ENCODE measurements around the gene FBLN5.
A peak's percentile ranks its signal among the peaks of the same experiment; 100 is the strongest.

FBLN5 gene

DNA sequence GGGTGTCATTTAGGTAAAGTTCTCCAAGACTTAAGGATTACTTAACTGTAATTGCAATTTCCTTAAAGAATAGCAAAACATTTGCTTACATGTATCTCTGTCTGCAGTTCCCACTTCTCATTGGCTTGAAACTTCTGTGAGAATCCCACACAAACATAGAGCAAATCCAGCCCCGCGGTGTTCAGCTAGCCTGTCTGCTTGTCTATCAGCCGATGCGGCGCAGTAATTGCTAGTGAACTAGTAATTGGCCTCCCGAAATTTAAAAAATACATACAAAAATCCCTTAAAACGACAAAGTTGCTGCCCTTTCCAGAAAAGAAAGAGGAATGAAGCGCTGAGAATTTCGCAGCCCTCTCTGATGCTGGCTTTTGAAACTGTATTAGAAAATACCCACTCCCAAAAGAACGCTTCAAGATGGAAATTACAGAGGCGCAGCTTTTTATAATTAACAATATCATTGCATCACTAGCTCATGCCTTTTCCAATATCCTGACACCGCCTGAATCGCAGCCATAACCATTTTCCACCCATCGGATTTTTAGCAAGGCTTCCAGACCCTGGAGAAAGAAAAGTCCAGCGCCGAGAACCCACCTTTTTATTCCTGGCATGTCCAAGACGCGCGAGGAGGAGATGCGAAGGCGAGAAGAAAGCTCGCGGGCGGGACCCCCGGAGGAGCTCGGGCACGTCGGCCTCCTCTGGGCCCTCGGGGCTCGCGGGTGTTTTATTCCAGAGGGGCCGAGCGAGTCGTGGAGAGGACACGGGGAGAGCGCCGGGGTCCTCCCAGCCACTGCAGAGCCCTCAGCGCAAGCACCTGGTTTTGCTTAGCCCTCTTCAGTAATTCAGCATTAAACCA is 646 bp downstream of the FBLN5 start:
- TF ChIP-seq, protein P1, sequence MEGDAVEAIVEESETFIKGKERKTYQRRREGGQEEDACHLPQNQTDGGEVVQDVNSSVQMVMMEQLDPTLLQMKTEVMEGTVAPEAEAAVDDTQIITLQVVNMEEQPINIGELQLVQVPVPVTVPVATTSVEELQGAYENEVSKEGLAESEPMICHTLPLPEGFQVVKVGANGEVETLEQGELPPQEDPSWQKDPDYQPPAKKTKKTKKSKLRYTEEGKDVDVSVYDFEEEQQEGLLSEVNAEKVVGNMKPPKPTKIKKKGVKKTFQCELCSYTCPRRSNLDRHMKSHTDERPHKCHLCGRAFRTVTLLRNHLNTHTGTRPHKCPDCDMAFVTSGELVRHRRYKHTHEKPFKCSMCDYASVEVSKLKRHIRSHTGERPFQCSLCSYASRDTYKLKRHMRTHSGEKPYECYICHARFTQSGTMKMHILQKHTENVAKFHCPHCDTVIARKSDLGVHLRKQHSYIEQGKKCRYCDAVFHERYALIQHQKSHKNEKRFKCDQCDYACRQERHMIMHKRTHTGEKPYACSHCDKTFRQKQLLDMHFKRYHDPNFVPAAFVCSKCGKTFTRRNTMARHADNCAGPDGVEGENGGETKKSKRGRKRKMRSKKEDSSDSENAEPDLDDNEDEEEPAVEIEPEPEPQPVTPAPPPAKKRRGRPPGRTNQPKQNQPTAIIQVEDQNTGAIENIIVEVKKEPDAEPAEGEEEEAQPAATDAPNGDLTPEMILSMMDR (IDR thresholded peaks at IDR 0.05; ENCODE audit: control insufficient read depth, insufficient read depth, low read depth, low read length, missing control alignments) = no peak
- H3K4me3 ChIP-seq (ENCODE audit: control insufficient read depth, low read depth, low read length) = peak overlapping the region; percentile 83
- DNase-seq (ENCODE audit: low read depth) = no peak

DNA sequence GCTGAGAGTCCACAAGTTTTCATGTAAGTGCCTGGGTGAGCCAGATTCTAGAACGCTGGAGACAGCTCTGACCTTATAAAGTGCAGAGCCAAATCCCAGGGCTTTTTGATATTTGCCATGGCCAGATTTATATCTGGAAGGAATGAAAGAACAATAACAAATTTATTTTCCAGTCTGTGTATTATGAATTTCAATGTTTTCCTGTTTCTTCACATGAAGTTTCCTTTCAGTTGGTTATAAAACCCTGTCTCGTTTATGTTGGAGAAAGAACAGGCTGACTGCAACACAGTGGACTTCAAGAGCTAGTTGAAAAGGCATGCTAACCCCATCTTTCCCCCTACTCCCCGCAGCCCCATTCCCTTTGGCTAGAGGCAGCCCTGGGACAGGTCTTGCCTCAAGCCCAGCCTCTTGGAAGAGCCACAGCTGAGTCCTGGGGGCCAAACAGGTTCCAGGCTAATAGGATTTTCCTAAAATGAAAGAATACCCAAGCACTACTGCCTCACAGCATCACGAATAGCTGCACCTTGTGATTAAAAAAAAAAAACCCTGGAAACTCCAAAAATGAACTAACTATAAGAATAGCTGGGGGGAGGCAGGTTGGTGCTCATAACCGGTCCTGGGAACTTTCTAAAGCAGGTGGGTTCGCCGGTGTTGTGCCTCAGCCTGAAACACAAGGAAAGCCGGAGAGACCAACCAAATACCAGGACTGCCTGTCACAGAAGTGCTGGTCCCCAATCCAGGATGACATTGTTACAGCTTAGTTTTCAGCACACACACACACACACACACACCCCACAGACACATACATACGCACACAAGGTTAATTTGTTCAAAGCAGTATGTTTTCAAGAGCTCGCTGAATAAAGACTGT is 1.5 kb downstream of the FBLN5 start:
- TF ChIP-seq, protein P1 (IDR thresholded peaks at IDR 0.05; ENCODE audit: control insufficient read depth, insufficient read depth, low read depth, low read length, missing control alignments) = no peak
- no peak for DNase-seq (ENCODE audit: low read depth)
- H3K4me3 ChIP-seq (ENCODE audit: control insufficient read depth, low read depth, low read length) = peak overlapping the region; percentile 83

DNA sequence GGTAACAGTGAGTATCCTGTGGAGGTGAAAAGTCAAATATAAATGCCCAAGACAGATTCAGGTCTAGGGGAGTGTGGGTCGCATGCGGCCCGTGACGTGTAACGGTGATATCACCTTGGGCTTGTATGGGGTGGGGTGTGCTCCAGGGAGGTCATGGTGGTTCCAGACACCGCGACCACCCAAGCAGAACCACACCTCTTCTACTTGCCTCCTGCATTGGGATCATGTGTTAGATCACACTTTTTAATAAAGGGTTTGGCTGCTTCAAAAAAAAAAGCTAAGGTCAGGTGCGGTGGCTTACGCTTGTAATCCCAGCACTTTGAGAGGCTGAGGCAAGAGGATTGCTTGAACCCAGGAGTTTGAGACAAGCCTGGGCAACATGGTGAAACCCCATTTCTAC is 4.5 kb downstream of the FBLN5 start:
- DNase-seq (ENCODE audit: low read depth) = no peak
- TF ChIP-seq, protein P1 (IDR thresholded peaks at IDR 0.05; ENCODE audit: control insufficient read depth, insufficient read depth, low read depth, low read length, missing control alignments) = no peak
- H3K4me3 ChIP-seq (ENCODE audit: control insufficient read depth, low read depth, low read length) = no peak overlapping the region

DNA sequence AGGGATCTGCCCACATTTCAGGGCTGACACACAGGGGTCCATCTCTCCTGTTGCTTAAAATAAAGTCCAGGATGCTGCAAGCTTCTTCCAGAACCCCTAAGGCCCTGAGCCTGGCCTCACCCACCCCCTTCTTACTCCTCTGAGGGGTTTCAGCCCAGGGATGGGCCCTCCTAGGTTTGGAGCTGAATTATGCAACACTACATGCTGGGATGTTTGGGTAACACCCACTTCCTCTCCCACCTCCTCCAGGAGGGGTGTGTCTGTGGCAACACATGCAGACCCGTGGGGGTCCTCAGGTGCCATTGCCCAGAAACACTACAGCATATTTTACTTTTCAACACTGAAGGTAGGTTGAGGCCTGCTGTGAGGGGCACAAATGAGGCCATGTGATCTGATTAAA is 5.4 kb downstream of the FBLN5 start:
- TF ChIP-seq, protein P1 (IDR thresholded peaks at IDR 0.05; ENCODE audit: control insufficient read depth, insufficient read depth, low read depth, low read length, missing control alignments) = no peak
- no peak for DNase-seq (ENCODE audit: low read depth)
- H3K4me3 ChIP-seq (ENCODE audit: control insufficient read depth, low read depth, low read length) = no peak overlapping the region

DNA sequence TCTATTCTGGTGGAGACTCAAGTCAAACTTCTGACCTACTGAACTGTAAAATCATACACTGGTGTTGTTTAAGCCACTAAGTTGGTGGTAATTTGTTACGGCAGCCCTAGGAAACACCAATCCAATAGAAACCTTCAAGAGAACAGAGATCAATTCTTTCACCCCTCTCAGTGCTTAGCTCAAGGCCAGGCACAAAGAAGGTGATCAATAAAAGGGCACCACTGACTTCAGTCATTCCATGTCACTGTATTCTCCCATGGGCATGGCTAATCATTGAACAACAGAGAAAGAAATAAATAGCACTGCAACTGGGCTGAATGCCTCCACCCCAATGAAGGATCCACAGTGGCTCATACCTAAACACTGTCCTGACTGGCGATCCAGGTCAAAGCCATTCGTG is 7.3 kb downstream of the FBLN5 start:
- H3K4me3 ChIP-seq (ENCODE audit: control insufficient read depth, low read depth, low read length) = no peak overlapping the region
- DNase-seq (ENCODE audit: low read depth) = no peak
- TF ChIP-seq, protein P1 (IDR thresholded peaks at IDR 0.05; ENCODE audit: control insufficient read depth, insufficient read depth, low read depth, low read length, missing control alignments) = no peak

DNA sequence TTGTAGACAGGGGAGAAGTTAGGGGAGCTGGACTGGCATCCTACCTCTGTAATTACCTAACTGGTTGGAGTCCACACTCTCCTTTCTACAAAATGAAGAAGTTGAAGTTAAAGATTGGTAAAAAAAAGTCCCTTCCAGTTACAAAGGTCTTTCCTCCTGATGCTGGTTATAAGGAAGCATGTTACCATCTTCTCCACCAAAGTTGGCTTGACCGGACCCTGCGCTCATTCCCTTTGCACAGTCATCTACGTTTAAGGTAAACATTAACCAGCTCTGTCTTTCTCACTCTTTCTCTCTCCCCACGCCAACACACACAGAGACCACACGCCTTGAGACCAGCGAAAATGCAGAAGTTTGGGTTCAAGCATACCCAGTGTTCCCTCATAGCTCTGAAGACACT is 11.9 kb downstream of the FBLN5 start:
- TF ChIP-seq, protein P1 (IDR thresholded peaks at IDR 0.05; ENCODE audit: control insufficient read depth, insufficient read depth, low read depth, low read length, missing control alignments) = no peak
- H3K4me3 ChIP-seq (ENCODE audit: control insufficient read depth, low read depth, low read length) = no peak overlapping the region
- no peak for DNase-seq (ENCODE audit: low read depth)

All from AG09309 (cell line).